RCC 7860 (cell line): ENCODE results near the gene ASXL1.

Experiments used
- DNase-seq: peaks from one replicate; pipeline ENCODE4 v3.0.0-alpha.2; 2015; ENCODE audit warnings: low spot score
- FAIRE-seq: peaks from 2 replicates; lab custom pipeline; 2012; peaks lifted over from hg19 to GRCh38; lab: Jason Lieb, UNC

ASXL1 gene

GRCh38 chr20:32488066-32488838, 130.1 kb downstream of the ASXL1 start:
- DNase-seq (no peak), FAIRE-seq (no peak)
